ENCODE data around the gene PEF1. TPM values are rescaled to one million over a fixed set of nuclear protein-coding genes. Genes with fewer than 3 reads are reported as not detected.

The PEF1 gene
- total and polyA plus RNA-seq, 2 donors (not counting 3 experiments of a cell fraction or from before 2014, with no cell fraction given), result 73.3 to 161 TPM

DNA sequence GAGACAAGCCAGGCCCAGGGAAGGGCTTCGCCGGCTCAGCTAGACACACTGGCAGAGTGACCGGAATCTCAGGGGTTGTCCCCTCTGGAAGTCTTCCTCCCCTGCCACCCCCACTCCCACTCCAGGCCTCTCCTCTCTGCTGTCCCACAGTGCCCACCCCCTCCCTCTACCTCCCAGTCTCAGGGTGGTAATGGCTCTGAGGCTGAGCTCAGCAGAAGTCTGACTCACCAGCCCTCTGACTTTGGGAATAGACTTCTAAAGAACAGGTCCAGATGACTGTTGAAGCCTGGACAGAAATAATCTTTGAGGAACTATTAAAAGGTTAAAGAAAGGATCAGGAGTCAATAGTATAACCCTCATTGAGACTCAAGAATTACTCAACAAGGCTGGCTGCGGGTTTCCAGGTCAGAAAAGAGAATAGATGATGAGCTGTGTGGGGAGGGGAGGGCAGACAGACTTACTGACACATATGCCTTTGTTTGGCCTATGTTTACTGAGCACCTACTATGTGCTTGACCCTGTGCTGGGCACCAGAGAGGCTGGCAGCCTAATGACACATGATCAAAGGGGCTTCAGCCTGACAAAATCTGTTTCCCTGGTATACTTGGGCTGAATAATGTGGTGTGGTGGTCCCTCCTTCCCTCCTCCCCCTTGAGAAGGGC lies 19.0 kb downstream of the PEF1 start:
- BruUV-seq (replicated peaks), result no TSS peak
- no peak for FAIRE-seq
- DNase-seq (ENCODE audit: low read depth, low spot score), result no peak
- H3K27ac ChIP-seq (ENCODE audit: insufficient read depth, low read depth, low read length), result no peak overlapping the region
- ChIA-PET CTCF (interaction anchor here (0.8 to 1.5 kb wide), 2 partner anchors 8 to 16 kb away, joined by 3 to 4 read pairs; partner anchors contain the start of gene HCRTR1), POLR2A (no interaction called here)
- no peak overlapping the region for H3K4me2 ChIP-seq (ENCODE audit: insufficient read depth, low read length)
- H3K4me3 ChIP-seq (replicated peaks in 1 of 3; ENCODE audit: insufficient read depth in 1 of 3, low read depth in 1 of 3, low read length in 3 of 3), result no peak overlapping the region
- H3K27me3 ChIP-seq (ENCODE audit: control insufficient read depth in 2 of 2, insufficient read depth in 2 of 2, low read length in 2 of 2), result no peaks in the 10 kb centered on the region
- H3K9me3 ChIP-seq (replicated peaks; ENCODE audit: control insufficient read depth, insufficient read depth, low read length), result no peaks in the 10 kb centered on the region
- dilution Hi-C loops (cut with MboI; ENCODE audit: extremely low pct_ligation_motif_present, low sequenced_read_pairs) (no loop called here), intact Hi-C loops (cut with micrococcal nuclease) (no loop called here)
- H2AFZ ChIP-seq (ENCODE audit: low read depth, low read length), result no peak overlapping the region
- no peaks in the 10 kb centered on the region for H3K9me1 ChIP-seq (replicated peaks; ENCODE audit: control insufficient read depth, extremely low read depth, insufficient read depth, low read length)
- no peak overlapping the region for H3K9ac ChIP-seq (replicated peaks; ENCODE audit: extremely low read depth, insufficient read depth, low read length)
- no peaks in the 10 kb centered on the region for H4K20me1 ChIP-seq (replicated peaks; ENCODE audit: control insufficient read depth, extremely low read depth, insufficient read depth, low read length)
- H3K4me1 ChIP-seq (ENCODE audit: control insufficient read depth, extremely low read depth, insufficient read depth, low read length), result no peaks in the 10 kb centered on the region
- peaks cover 5 to 28% of the 10 kb centered on the region in 2 experiments for H3K36me3 ChIP-seq (ENCODE audit: control insufficient read depth in 2 of 2, extremely low read depth in 1 of 2, insufficient read depth in 2 of 2, low read length in 2 of 2)
- no peaks in the 10 kb centered on the region for H3K79me2 ChIP-seq (ENCODE audit: control insufficient read depth, insufficient read depth, low read length)
- no peak for TF ChIP-seq POLR2AphosphoS5 (IDR thresholded peaks at IDR 0.05; ENCODE audit: insufficient read depth, low read depth, low read length)
- TF ChIP-seq, protein P1, sequence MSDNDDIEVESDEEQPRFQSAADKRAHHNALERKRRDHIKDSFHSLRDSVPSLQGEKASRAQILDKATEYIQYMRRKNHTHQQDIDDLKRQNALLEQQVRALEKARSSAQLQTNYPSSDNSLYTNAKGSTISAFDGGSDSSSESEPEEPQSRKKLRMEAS (IDR thresholded peaks at IDR 0.05; ENCODE audit: insufficient read depth, insufficient read length), result no peak
- TF ChIP-seq, protein P2, sequence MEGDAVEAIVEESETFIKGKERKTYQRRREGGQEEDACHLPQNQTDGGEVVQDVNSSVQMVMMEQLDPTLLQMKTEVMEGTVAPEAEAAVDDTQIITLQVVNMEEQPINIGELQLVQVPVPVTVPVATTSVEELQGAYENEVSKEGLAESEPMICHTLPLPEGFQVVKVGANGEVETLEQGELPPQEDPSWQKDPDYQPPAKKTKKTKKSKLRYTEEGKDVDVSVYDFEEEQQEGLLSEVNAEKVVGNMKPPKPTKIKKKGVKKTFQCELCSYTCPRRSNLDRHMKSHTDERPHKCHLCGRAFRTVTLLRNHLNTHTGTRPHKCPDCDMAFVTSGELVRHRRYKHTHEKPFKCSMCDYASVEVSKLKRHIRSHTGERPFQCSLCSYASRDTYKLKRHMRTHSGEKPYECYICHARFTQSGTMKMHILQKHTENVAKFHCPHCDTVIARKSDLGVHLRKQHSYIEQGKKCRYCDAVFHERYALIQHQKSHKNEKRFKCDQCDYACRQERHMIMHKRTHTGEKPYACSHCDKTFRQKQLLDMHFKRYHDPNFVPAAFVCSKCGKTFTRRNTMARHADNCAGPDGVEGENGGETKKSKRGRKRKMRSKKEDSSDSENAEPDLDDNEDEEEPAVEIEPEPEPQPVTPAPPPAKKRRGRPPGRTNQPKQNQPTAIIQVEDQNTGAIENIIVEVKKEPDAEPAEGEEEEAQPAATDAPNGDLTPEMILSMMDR (IDR thresholded peaks at IDR 0.05; ENCODE audit: extremely low read depth in 1 of 2, insufficient read depth in 1 of 2, low read depth in 1 of 2, low read length in 2 of 2), result no peak
- TF ChIP-seq GATA2 (IDR thresholded peaks at IDR 0.05; ENCODE audit: insufficient read depth, insufficient read length, low read depth, low read length), result no peak
- no peak for TF ChIP-seq FOS (IDR thresholded peaks at IDR 0.05; ENCODE audit: borderline replicate concordance, insufficient read depth, low read length)
- TF ChIP-seq MYC (IDR thresholded peaks at IDR 0.05; ENCODE audit: low read depth, low read length), result no peak
- no peak for TF ChIP-seq JUN (IDR thresholded peaks at IDR 0.05; ENCODE audit: borderline replicate concordance, insufficient read depth, insufficient read length, low read depth)
- no peak for TF ChIP-seq POLR2A (IDR thresholded peaks at IDR 0.05; ENCODE audit: low read depth, low read length)
- no peak for TF ChIP-seq EZH2 (IDR thresholded peaks at IDR 0.05; ENCODE audit: borderline replicate concordance, low read depth, low read length, severe bottlenecking)
